HG03460 (cell line): ENCODE results near the gene ZKSCAN1.
"Not testable (repeated sequence)": the region's sequence is repeated elsewhere in the genome, so short reads cannot be mapped to it uniquely, and the experiment has no call there.

Experiments
- ATAC-seq: cut with Tn5 transposase; IDR thresholded peaks from one replicate; pipeline ENCODE4 v1.9.1; 2021; ENCODE audit not compliant: unreplicated experiment

ZKSCAN1 gene

DNA sequence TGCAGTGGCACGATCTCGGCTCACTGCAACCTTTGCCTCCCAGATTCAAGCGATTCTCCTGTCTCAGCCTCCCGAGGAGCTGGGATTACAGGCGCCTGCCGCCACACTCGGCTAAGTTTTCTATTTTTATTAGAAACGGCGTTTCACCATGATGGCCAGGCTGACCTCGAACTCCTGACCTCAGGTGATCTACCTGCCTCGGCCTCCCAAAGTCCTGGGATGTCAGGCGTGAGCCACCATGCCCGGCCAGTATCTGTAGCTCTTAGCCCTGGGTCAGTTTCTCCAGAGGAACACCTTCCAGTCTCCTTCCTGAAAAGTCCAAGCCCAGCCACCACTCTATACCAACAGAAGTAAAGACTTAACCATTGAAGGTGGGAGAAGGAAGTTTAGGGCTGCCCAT lies 15.2 kb upstream of the ZKSCAN1 start:
- no peak for ATAC-seq

DNA sequence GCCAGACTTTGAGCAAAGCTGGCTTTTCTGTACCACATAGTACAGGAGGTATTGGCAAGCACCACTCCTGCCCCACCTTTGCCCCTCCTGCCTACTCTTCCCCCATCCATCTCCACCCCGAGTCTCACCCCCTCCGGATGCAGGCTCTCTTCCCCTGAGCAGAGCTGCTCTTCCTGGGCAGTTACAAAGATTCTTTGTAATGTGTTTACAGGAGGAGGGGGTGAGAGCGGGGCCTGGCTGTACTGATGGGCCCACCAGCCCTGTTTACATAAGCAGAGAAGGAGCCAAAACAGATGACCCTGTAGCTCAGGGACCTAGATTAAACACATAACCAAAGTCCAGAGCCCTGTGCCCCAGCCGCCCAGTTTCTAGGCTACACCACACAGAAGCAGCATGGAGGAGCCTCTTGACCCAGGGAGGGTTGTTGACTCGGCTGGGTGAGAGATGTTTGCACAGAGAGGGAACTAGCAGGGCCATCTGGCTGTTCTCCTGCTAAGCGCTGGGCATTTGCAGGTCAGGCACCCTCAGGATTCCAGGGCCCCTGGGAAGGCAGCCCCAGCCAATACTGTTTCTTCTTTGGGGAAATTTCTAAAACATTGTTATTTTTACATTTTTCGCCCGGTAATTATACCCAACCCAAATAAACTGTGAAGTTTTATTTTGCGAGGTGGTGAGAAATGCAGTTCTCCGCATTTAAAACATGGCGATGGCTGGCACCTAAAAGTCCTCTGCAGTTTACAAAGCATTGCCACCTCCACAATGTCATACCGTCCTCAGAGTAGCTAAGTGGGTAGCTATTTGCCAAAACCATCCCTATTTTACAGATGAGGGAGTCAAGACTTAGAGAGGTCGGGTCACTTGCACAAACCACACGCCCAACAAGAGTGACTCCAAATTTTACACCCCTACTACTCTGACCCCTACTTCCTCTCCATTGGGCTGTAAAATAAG lies 11.4 kb upstream of the ZKSCAN1 start:
- ATAC-seq: no peak

DNA sequence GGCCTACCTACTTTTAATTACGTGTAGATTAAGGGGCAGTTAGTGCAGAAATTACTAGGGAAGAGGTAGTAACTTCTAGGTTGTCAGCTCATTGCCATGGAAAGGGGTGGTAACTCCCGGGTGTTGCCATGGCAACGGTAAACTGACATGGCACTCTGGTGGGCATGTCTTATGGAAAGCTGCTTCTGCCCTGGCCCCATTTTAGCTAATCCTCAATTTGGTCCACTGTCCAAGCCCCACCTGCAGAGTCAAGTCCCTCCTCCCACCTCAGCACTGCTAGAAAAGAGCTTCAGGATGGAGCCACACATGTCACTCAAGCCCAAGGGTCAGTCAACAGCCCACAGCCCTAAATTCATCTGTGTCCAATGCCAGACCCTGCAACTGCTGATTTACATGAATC lies 7.5 kb upstream of the ZKSCAN1 start:
- no peak for ATAC-seq

DNA sequence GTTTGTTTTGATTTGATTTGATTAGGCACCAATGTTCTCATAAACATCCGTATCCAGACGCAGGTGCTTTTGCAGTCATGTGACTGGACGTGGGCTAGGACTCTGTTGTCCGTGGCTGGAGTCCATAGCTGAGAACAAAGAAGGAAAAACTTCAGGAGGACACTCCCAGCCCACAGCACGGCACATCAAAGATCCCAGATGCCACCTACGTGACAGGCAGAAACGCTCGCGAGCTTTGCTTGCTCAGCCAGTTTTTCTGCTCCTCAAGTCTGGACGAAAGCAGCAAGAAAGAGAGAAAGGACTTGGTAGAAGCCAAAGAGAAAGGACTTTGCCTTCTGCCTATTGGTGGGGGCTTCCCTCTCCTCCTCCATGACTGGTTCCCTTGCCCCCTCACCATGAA lies 6.9 kb upstream of the ZKSCAN1 start:
- no peak for ATAC-seq

DNA sequence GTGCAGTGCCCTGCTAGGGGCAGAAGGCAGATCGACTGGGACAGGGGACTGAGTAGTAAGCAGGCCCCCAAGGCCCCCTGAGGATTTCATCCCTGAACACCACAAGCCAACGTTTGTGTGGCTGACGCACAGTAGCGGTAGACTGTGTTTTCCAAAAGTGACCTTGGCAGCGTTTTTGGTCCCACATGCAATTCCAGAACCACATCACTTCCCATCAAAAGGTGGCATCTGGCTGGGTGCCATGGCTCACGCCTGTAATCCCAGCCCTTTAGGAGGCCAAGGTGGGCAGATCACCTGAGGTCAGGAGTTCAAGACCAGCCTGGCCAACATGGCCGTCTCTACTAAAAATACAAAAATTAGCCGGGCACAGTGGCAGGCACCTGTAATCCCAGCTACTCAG lies 5.4 kb upstream of the ZKSCAN1 start:
- not testable (repeated sequence) for ATAC-seq

DNA sequence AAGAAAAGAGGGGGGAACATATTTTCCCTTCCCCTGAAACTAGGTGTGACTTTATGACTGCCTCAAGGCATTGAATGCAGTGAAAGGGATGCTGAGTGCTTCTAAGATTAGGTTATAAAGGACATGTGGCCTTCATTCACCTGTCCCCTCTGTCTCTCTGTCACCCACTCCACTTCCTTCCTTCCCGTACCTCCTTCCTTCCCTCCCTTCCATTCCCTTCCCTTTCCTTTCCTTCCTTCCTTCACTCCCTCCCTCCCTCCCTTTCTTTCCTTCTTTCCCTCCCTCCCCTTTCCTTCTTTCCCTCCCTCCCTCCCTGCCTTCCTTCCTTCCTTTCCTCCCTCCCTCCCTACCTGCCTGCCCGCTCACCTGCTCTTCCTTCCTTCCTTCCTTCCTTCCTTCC lies 4.5 kb upstream of the ZKSCAN1 start:
- no peak for ATAC-seq

DNA sequence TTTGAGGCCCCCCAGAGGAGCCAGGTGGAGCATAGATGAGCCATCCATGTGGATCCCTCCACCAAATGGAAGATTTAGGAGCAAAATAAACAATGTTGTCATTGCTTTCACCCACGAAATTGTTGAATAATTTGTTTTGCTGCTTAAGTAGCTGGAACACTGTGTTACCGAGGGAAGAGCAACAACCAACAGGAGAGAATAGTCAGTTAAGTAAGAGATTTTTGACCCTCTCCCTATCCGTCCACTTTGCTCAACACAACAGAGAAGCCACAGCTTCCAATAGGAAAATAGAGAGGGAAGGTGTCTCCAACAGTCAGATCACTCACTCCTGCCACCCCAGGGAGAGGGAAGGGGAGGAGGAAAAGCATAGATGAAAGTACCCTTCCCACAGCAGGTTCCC lies 3.9 kb upstream of the ZKSCAN1 start:
- ATAC-seq: no peak

DNA sequence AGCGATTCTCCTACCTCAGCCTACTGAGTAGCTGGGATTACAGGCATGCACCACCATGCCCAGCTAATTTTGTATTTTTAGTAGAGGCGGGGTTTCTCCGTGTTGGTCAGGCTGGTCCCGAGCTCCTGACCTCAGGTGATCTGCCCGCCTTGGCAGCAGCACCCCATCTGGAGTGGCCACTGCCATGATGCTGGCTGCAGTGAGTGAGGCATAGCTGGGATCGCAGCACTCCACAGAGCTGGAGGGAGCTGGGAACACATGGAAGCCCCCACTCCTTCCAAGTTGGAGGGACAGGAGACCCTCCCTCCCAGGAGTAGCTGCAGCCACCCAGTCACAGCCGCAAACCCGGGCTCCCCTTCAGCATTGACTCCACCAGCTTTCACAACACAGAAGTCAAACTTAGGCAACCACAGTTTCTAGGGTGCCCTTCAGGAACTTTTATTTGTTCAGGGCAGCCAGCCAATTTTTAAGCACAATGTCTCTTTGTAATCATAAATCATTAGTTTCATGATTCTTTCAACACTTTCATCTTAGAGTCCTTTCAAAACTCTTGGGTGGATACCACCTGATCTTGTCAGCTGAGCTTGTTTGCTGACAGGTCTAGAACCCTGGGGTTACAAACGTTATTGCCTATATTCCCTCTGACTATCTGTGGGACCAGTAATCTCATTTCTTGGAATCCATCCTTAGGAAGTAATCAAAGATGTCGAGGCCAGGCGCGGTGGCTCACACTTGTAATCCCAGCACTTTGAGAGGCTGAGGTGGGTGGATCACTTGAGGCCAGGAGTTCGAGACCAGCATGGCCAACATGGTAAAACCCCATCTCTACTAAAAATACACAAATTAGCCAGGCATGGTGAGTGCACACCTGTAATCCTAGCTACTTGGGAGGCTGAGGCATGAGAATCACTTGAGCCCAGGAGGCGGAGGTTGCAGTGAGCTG lies 2.7 kb upstream of the ZKSCAN1 start:
- not testable (repeated sequence) for ATAC-seq

DNA sequence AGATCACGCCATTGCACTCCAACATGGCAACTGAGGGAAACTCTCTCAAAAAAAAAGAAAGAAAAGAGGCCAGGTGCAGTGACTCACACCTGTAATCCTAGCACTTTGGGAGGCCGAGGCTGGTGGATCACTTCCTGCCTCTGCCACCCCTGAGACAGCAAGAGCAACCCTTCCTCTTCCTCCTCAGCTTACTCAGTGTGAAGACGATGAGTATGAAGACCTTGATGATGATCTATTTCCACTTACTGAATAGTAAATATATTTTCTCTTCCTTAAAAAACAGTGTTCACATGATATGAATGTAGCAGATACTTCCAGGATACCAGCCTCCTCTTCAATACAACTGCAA lies 2.1 kb upstream of the ZKSCAN1 start:
- ATAC-seq: no peak

DNA sequence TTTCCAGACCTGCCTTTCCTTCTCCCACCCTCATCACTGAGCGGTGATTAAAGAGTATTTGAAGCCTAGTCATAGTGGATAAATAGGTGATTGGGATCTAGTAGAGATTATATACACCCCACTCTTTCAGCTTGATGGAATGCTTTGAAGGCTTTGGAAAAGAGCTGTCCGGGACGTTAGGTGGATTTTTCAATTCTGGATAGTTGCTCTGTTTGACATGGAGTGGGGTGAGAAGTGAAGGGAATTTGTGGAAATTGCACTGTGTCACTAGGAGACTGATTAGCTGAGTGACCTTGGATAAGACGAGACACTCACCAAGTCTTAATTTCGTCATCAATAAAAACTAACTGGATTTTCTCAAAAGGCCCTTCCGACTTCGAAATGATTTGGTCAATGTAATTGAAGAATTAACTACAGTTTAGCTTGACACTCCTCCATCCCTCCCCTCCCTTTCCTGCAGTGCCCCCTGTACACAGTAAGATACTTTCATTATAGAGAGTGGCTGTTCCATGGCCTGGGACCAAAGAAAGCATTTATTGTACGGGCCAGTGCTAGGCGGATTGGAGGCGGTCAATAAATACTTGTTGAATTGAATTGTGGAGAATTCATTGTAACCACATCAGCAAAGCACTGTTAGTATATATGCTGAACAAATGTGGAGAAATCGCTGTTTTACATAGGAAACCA lies 962 bp downstream of the ZKSCAN1 start:
- ATAC-seq: no peak

DNA sequence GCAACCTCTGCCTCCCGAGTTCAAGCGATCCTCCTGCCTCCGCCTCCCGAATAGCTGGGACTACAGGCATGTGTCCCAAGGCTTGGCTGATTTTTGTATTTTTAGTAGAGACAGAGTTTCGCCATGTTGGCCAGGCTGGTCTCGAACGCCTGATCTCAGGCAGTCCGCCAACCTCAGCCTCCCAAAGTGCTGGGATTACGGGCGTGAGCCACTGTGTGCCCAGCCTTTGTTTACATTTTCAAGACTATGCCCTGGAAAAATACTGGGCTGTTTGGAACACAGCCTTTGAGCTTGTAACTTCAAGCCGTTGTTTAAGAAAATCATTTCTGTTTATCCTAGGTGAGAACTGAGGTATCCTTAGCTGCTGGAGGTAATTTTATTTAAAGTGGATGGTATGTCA lies 1.9 kb downstream of the ZKSCAN1 start:
- no peak for ATAC-seq

DNA sequence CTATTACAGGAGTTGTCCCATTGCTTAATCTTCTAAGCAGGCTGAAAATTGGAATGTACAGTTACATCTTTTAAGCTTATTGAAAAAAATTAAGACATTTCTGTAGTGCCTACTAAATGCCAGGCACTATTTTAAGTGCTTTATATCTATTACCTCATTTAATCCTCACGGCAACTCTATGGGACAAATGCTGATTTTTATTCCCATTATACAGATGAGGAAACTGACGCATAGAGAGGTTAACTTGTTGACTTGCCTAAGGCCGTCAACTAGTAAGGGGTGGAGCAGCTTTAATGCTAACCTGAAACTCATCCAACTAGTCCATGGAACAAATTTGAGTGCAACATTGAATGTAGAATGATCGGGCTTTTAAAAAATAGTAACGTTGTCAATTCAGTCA lies 2.5 kb downstream of the ZKSCAN1 start:
- ATAC-seq: no peak

DNA sequence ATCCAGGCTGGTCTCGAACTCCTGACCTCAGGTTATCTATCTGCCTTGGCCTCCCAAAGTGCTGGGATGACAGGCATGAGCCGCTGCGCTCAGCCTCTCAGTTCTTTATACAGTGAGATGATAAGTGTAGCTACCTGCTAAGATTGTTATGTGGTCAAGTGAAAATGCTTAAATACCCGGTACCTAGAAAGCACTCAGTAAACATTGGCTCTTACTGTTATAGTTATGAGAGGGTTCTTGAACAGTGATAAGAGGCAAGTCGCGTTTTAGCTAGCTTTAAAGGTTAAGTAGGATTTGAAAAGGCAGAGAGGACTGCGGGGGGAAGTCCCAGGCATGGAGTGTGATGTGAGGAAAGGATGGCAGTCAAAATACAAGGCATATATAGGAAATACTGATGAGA lies 4.5 kb downstream of the ZKSCAN1 start:
- no peak for ATAC-seq

DNA sequence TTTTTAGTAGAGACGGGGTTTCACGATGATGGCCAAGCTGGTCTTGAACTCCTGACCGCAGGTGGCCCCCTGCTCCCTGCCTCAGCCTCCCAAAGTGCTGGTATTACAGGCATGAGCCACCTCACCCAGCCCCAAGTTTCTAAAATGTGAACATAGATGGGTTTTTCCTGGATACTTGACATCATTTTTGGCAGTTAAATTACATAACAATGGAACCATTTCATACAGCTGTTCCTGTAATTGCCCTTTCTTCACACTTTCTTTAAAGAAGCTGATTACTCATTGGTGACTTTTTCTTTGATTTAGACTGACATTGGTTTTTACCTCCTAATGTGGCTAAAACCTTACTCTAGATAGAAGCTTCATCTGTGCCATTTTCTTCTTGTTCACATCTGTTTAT lies 5.9 kb downstream of the ZKSCAN1 start:
- no peak for ATAC-seq

DNA sequence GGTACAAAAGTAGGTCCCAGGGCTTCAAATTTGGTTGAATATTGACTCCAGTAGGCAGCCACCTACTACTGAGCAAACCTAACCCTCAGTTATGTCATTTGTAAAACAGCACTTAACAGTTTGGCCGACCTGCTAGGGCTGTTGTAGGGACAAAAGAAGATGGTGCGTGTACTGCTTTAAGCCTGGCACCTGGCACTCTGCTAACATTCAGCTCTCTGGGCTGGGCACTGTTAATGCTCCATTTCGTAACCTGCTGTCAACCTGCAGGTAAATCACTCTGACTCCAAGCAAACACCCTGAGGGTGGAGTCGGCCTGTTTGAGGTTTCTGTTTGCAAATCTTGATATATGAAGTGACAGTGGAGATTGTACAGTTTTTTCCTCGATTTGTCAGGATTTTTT lies 7.2 kb downstream of the ZKSCAN1 start:
- no peak for ATAC-seq

DNA sequence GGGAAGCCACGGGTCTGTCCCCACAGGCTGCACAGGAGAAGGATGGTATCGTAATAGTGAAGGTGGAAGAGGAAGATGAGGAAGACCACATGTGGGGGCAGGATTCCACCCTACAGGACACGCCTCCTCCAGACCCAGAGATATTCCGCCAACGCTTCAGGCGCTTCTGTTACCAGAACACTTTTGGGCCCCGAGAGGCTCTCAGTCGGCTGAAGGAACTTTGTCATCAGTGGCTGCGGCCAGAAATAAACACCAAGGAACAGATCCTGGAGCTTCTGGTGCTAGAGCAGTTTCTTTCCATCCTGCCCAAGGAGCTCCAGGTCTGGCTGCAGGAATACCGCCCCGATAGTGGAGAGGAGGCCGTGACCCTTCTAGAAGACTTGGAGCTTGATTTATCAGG lies 8.1 kb downstream of the ZKSCAN1 start:
- ATAC-seq: no peak

DNA sequence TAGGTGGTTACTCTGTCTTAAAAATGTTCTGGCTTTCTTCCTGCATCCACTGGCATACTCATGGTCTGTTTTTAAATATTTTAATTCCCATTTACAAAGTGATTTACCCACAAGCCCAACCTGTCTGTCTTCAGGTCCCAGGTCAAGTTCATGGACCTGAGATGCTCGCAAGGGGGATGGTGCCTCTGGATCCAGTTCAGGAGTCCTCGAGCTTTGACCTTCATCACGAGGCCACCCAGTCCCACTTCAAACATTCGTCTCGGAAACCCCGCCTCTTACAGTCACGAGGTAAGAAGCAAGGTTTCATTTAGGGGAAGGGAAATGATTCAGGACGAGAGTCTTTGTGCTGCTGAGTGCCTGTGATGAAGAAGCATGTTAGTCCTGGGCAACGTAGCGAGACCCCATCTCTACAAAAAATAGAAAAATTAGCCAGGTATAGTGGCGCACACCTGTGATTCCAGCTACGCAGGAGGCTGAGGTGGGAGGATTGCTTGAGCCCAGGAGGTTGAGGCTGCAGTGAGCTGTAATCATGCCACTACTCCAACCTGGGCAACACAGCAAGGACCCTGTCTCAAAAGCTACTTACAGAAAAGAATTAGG lies 8.7 kb downstream of the ZKSCAN1 start:
- no peak for ATAC-seq

DNA sequence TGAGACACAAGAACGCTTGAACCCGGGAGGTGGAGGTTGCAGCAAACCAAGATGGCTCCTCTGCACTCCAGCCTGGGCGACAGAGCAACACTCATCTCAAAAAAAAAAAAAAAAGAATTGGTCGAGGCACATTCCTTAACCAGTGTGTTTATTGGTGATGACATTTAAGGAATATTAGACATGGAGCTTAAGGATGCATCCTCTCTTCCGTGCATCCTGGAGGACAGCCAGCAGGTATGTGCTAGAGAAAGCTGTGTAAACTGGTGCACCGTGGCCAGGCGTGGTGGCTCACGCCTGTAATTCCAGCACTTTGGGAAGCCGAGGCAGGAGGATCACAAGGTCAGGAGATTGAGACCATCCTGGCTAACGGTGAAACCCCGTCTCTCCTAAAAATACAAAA lies 11.8 kb downstream of the ZKSCAN1 start:
- no peak for ATAC-seq

DNA sequence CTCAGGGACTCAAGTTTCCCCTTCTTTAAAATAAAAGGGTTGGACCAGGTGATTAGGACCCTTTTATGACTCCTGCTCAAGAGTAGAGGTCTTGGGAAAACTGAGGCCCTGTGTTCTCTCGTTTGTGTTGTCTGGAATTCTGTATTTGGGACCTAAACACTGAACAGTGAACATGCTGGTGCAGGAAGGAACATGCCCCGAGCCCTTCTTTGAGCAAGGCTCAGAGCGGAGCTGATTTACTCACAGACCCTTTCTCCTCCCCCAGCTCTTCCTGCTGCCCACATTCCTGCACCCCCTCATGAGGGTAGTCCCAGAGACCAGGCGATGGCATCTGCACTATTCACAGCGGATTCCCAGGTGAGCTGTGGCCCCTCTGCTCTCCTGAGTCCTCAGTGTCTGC lies 14.2 kb downstream of the ZKSCAN1 start:
- no peak for ATAC-seq

DNA sequence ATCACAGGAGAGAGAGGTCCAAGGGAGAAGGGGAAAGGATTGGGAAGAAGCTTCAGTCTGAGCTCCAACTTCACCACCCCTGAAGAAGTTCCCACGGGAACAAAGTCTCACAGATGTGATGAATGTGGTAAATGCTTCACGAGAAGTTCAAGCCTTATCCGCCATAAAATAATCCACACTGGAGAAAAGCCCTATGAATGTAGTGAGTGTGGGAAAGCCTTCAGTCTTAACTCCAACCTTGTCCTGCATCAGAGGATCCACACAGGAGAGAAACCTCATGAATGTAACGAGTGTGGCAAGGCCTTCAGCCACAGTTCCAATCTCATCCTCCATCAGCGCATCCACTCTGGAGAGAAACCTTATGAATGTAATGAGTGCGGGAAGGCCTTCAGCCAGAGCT lies 18.1 kb downstream of the ZKSCAN1 start:
- ATAC-seq: no peak

DNA sequence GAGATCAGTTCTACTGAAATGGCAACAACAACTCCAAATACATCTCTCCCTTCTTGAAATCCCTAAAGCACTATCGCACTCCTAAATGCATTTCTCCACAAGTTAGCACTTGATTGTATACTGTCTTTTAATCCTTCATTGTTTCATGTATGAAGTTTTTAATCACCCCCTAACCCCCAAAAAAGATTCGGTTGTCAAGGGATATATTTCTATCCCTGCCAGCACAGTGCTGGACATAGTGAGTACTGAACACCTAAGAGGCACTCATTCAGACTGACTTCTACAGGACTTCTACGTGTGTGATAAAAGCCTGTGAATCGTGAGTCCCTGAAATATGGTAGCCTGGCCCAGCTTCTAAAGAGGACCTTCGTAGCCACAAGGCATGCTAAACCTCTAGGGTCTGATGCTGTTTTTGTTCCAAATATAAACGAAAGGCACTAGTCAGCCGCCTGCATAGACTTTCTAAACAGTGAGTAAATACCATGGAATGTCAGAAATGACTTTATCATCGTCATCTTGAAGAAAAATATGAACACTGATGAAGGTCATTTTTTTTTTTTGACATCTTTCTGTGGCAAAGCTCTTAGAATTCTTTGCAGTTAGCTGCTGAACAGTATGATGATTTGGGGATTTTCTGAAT lies 19.6 kb downstream of the ZKSCAN1 start:
- ATAC-seq: no peak
